ENCODE results near the gene SOSTDC1.
"Not testable (repeated sequence)": the region's sequence is repeated elsewhere in the genome, so short reads cannot be mapped to it uniquely, and the experiment has no call there.

The SOSTDC1 gene

DNA sequence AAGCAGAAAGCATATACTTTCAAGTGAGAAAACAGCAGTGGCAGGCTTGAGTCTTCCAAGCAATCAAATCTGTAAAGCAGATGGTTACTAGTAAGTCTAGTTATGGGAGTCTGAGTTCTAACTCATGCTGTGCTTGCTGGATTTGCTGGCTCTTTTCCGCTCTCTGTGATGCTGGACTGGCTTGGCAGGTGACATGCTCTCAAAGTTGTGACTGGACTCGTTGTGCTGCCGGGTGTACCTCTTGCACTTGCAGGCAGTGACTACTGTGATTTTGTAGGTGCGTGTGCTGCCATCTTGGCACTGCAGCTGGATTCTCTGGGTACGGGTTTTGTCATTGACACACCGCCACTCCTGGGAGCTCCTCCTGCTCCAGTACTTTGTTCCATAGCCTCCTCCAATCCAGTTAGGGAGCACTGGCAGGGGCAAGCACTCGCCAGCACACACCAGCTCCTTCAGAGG is 3.1 kb downstream of the SOSTDC1 start:
- no peak for DNase-seq (ENCODE audit: low spot score)

DNA sequence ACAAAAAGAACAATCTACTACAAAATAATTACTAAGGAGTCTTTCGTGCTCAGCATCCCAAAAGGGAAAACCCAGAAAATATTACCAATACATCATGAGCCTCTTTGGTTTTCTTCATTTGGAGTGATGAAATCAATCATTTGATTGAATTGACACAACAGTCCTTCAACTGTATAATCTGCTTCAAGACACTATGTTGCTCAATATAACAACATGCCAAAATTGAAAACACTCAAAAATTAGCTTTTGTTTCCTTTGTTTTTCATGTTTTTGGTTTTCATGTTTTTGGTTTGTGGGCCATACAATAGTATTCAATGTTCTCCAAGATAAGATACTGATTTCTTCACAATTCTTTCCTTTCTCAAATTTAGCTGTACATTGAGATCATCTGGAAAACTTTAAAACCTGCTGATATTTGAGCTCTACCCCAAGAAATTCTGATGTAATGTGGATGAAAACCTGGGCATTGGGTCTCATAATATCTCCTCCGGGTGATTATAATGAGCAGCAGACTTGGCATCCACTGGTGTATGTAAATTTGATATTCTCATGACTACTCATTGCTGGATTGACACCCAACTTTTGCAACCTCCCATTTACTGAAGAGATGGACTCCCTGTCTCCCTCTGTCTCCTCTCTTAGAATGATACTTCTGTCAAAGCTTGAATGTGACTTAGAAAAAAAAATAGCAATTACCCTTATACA is 4.6 kb downstream of the SOSTDC1 start:
- no peak for DNase-seq (ENCODE audit: low spot score)

DNA sequence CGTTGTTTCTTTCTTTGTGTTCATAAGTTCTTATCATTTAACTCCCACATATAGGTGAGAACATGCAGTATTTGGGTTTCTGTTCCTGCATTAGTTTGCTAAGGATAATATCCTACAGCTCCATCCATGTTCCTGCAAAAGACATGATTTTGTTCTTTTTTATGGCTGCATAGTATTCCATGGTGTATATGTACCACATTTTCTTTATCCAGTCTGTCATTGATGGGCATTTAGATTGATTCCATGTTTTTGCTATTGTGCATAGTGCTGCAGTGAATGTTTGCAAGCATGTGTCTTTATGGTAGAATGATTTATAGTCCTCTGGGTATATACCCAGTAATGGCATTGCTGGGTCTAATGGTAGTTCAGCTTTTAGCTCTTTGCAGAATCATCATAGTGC is 9.2 kb downstream of the SOSTDC1 start:
- DNase-seq (ENCODE audit: low spot score), result not testable (repeated sequence)

GRCh38 chr7:16455591-16455990 is 9.9 kb downstream of the SOSTDC1 start:
- no peak for DNase-seq (ENCODE audit: low spot score)

DNA sequence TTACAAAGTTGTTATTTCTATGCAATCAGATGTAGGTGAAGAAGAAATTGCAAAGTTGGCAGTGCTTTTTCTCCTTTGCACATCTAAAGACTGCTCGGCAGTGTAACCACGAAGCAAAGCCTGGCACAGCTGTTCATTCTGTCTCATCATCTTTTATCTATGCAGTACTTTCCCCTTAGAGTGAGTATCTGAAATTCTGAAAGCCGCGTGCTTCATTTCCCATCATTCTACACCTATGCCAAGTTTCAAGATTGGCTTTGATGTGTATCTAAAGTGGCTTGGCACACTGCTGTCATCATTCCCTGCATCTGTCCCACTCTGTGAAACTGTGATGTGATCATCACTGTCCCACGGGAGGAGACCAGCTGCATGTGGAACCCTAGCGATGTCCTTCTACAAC is 15.2 kb downstream of the SOSTDC1 start:
- no peak for DNase-seq (ENCODE audit: low spot score)

GRCh38 chr7:16447876-16448275 is 17.7 kb downstream of the SOSTDC1 start:
- DNase-seq (ENCODE audit: low spot score), result no peak

GRCh38 chr7:16446508-16446907 is 19.0 kb downstream of the SOSTDC1 start:
- no peak for DNase-seq (ENCODE audit: low spot score)

DNA sequence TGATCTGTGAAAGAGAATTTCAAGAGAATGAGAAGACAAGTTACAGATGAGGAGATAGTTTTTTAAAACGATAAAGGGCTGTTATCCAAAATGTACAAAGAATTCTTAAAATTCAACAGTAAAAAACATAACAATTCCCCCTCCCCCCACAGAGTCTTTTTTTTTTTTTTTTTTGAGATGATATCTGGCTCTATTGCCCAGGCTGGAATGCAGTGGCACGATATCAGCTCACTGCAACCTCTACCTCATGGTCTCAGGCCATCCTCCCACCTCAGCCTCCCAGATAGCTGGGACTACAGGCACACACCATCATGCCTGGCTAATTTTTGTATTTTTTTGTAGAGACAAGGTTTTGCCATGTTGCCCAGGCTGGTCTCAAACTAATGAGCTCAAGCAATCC is 21.7 kb downstream of the SOSTDC1 start:
- DNase-seq (ENCODE audit: low spot score), result not testable (repeated sequence)

DNA sequence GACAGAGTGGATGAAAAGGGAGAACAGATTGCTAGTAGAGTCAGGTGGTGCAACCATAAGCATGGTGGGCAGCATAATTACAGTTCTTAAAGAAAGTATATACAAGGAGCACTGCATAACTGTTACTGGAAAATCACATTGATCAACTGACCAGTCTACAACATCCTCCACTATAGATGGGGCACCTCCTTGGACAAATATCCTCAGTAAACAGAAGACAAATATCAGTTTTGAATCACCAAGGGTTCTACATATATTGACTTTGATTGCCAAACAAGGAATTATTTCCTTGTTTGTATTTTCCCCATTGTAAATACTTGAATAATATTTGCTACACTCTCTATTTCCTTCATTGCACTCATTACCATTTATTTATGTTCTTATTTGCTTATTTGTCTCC is 26.6 kb downstream of the SOSTDC1 start:
- no peak for DNase-seq (ENCODE audit: low spot score)

- no peak for DNase-seq (ENCODE audit: low spot score)
Observed at GRCh38 chr7:16436306-16436705, 29.2 kb downstream of the SOSTDC1 start.

GRCh38 chr7:16433568-16434122 is 31.9 kb downstream of the SOSTDC1 start:
- DNase-seq (ENCODE audit: low spot score), result no peak

DNA sequence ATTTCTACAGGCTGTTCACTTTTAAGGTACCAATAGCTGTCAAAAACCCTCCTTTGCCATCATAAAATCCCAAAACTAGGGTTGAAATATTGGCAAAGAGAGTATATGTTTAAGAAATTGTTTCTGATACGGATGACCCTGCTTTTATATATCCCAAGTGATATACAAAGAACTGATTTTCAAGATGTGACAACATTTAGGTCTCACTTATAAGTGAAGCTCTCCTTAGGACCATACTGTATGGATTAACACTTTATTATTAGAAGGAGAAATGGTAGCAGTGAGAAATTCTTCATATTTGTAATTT is 33.2 kb downstream of the SOSTDC1 start:
- DNase-seq (ENCODE audit: low spot score), result no peak

DNA sequence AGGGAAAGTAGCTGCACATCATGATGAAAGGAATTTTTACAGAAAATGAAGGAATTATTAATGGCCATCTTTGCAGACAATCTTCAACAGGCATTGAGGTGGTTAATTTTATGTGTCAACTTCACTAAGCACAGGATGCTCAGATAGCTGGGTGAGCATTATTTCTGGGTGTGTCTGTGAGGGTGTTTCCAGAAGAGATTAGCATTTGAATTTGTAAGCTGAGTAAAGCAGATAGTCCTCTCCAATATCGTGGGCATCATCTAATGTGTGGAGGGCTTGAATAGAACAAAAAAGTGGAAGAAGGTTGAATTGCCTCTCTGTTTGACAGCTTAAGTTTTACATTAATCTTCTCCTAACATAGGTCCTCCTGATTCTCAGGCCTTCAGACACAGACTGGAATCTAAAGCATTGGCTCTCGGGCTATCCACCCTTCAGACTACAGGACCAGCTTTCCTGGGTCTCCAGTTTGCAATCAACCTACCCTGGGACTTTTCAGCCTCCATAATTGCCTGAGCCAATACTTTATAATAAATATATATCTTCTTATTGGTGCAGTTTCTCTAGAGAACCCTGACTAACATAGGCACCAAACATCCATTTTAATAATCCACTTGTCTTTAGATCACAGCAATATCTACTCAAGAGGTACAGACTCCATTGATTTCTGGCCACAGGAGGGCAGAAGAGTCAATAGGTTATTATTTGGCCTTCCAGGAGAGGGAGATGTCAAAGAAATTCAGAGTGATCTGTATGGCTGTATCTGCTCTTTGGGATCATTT is 33.7 kb downstream of the SOSTDC1 start:
- DNase-seq (ENCODE audit: low spot score), result peak; percentile 43

DNA sequence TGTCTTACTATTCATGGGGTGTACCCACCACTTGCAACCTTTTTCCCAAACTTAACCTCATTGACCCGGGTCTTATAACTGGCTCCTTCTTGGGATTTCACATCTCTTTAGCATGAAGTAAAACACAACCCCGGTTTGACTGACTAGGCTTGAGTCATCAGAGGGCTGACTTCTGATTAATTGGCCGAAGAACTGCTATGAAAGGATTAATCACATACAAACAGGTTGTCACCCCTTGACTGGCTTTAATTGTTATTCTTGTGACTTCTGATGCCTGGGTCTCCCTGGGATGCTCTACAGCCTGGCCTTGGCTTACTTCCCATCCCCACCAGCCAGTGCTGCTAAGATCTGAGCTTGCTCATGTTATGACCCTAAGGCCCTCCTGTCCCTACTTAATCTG is 35.4 kb downstream of the SOSTDC1 start:
- no peak for DNase-seq (ENCODE audit: low spot score)

GRCh38 chr7:16428672-16429071 is 36.9 kb downstream of the SOSTDC1 start:
- no peak for DNase-seq (ENCODE audit: low spot score)

DNA sequence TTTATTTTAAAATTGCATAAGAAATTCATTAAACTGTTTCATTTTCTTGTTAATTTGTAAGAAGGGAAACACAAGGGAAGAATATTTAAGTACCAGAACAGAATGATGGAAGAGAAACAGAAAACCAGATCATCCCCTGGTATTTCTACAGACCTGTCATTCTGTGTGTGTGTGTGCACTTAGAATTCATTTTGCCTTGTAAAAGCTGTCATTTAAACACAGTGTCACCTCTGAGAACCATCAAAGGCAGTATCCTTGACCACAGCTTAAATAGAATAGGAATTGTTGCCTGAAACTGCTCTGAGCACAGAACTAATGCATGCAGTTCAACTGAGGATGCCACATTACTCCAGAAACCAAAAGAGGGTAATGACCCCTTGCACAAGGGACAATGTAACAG is 37.4 kb downstream of the SOSTDC1 start:
- DNase-seq (ENCODE audit: low spot score), result no peak

GRCh38 chr7:16423761-16424160 is 41.8 kb downstream of the SOSTDC1 start:
- no peak for DNase-seq (ENCODE audit: low spot score)

- DNase-seq (ENCODE audit: low spot score), result no peak
Observed at GRCh38 chr7:16422917-16423316, 42.6 kb downstream of the SOSTDC1 start.

DNA sequence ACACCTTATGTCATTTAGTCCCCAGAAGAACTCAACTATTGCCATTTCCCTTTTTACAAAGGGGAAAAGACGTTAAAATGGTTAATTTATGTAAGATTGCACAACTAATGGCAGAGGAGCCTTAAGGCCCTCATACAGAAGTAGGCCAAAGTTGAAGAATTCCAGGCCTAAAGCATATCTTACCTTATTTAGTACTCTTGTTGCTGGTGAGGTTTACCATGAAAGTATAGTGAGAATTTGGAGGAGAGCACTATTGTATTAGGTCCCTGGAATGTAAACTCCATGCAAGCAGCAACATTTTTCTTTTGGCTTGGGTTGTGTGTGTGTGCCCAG is 43.5 kb downstream of the SOSTDC1 start:
- DNase-seq (ENCODE audit: low spot score), result no peak

DNA sequence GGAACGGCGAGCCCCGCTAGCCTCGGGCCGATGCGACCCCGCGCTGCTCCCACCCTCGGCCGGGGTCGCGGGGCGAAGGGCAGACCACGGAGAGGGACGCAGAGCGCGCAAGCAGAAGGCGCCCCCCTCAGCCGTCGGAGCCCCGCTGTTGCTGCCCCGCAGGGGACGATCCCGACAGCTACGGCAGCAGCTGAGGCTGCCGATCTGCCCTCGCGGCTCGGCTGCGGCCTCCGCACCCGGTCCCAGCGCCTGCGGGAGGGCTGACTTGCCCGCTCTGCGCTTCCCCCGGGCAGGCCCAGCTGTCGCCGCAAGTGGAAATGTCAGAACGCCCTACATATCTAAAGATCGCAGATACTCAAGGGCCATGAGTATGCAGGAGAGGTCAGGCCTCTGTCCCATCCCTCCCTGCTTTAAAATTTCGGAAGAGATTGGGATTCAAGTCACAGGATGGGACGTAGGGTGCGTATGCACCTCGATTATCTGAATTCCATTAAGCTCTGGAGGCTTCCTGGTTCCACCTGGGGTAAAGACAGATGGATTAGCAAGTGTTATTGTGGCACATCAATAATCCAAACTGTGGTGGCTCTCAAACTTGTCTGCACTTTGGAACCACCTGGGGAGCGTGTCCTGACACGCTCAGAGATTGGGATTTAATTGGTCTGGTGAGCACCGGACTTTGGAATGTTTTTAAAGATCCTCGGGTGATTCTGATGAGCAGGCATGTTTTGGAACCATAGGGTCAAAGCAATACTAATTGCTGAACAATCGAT is 44.0 kb downstream of the SOSTDC1 start, which contains the start of gene CRPPA:
Gene CRPPA (minus strand): TSS at position 206 of the 770 bp plus-strand sequence. CDS start 216 bp downstream, outside the sequence.
- DNase-seq (ENCODE audit: low spot score), result peak; percentile 43

- peak; percentile 85 for DNase-seq (ENCODE audit: low spot score)
Observed at GRCh38 chr7:16420649-16421332, 44.7 kb downstream of the SOSTDC1 start.

- DNase-seq (ENCODE audit: low spot score), result no peak
Observed at GRCh38 chr7:16420329-16420648, 45.2 kb downstream of the SOSTDC1 start.

Measured in HuH-7 (cell line).